IMR-90 (cell line): Measurements from ENCODE around the gene CHIT1.

Source experiments
- CEBPB ChIP-seq: IDR thresholded peaks from 2 replicates; pipeline ENCODE4 v1.6.1; 2012; ENCODE audit warnings: low read depth, low read length, improper control_type of control experiment
- POLR2A ChIP-seq: IDR thresholded peaks from 2 replicates; pipeline ENCODE4 v1.6.1; 2012; ENCODE audit warnings: mild to moderate bottlenecking, low read depth, low read length

- no peak for TF ChIP-seq CEBPB
- no peak for TF ChIP-seq POLR2A
Measured at GRCh38 chr1:203239526-203240305, 10.2 kb upstream of the CHIT1 start.
